Measurements from ENCODE around the gene STARD10. TPM values are rescaled to one million over a fixed set of nuclear protein-coding genes. Genes with fewer than 3 reads are reported as not detected.

The STARD10 gene
- total RNA-seq, 1 donor from 2014 or later, result 38.4 TPM

DNA sequence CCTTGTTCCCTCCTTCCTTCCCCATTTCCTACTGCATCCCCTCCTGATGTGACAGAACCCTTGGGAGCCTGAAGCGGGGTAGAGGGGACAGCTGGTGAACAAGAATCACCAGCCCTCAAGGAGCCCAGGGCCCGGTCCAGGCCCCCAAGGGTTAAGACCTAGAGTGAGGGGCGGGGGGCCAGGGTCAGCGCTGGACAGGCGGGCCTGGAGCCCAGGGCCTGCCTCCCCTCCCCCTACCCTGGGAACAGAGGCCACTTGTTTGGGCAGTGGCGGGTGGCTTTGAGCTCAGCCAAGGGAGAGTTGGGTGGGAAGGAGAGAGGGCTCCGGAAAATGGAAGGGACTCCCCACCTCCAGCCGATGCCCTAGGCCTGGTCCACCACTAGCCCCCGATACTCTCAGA lies 43.8 kb downstream of the STARD10 start:
- peaks cover 22% of the 10 kb centered on the region for H3K79me2 ChIP-seq (ENCODE audit: insufficient read depth, low read length)
- H4K20me1 ChIP-seq (ENCODE audit: insufficient read depth, low read length), result peaks cover 39% of the 10 kb centered on the region
- no peaks in the 10 kb centered on the region for H3K9me3 ChIP-seq (ENCODE audit: insufficient read depth, low read depth, low read length)
- no peak overlapping the region for H3K9ac ChIP-seq (ENCODE audit: low read length)
- no peaks in the 10 kb centered on the region for H3K27me3 ChIP-seq (ENCODE audit: insufficient read depth, low read length)
- H3K27ac ChIP-seq (ENCODE audit: low read depth, low read length), result no peak overlapping the region
- H2AFZ ChIP-seq (ENCODE audit: low read depth, low read length), result no peak overlapping the region
- H3K36me3 ChIP-seq (ENCODE audit: insufficient read depth, low read length), result no peaks in the 10 kb centered on the region
- FAIRE-seq, result no peak
- no peak overlapping the region for H3K4me2 ChIP-seq (ENCODE audit: low read length)
- Mint-ChIP-seq H3K27ac (ENCODE audit: unreplicated experiment) (no peak overlapping the region), H3K4me3 (ENCODE audit: unreplicated experiment) (no peak overlapping the region), H3K27me3 (ENCODE audit: low read depth, unreplicated experiment) (no peaks in the 10 kb centered on the region), H3K9me3 (ENCODE audit: unreplicated experiment) (no peaks in the 10 kb centered on the region), H3K4me1 (ENCODE audit: low read depth, unreplicated experiment) (peaks cover 10% of the 10 kb centered on the region), H3K36me3 (ENCODE audit: low read depth, unreplicated experiment) (peaks cover 14% of the 10 kb centered on the region)
- DNase-seq (ENCODE audit: low read depth), result no peak
- peaks cover 19% of the 10 kb centered on the region for H3K4me1 ChIP-seq (ENCODE audit: insufficient read depth, low read length)
- no peak for TF ChIP-seq EZH2 (IDR thresholded peaks at IDR 0.05; ENCODE audit: insufficient read depth, low read length)
- TF ChIP-seq, protein P1, sequence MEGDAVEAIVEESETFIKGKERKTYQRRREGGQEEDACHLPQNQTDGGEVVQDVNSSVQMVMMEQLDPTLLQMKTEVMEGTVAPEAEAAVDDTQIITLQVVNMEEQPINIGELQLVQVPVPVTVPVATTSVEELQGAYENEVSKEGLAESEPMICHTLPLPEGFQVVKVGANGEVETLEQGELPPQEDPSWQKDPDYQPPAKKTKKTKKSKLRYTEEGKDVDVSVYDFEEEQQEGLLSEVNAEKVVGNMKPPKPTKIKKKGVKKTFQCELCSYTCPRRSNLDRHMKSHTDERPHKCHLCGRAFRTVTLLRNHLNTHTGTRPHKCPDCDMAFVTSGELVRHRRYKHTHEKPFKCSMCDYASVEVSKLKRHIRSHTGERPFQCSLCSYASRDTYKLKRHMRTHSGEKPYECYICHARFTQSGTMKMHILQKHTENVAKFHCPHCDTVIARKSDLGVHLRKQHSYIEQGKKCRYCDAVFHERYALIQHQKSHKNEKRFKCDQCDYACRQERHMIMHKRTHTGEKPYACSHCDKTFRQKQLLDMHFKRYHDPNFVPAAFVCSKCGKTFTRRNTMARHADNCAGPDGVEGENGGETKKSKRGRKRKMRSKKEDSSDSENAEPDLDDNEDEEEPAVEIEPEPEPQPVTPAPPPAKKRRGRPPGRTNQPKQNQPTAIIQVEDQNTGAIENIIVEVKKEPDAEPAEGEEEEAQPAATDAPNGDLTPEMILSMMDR (IDR thresholded peaks at IDR 0.05; ENCODE audit: insufficient read depth, low read depth, low read length), result no peak
- H3K4me3 ChIP-seq (ENCODE audit: insufficient read depth, low read depth, low read length), result no peak overlapping the region

DNA sequence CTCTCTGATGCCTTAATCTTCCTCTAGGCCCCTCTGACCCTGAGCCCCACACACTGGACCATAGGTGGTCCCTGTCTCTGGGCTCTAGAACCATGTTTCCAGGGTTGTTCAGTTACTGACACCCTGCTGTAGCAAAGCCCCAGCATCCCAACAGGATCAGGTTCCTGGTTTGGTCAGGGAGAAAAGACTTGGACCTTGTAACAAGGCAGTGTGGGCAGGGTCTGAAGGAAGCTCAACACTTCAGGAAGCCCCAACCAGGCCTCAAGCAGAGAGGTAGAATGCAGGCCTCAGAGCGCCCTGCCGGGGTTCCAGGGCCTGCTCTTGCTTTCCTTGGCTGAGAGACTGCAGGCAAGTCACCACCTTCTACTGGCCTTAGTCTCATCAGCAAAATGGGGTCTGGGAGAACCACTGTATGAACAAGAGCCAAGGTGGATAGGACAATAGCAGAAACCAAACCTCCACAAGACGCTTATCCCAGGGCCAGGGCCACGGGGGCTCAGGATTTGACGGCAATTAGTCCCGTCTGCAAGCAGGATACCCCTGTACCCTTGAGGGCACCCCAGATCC lies 46.5 kb downstream of the STARD10 start:
- no peak for DNase-seq (ENCODE audit: low read depth)
- no peak overlapping the region for H3K4me3 Mint-ChIP-seq (ENCODE audit: unreplicated experiment)
- Histone ChIP-seq H2AFZ (ENCODE audit: low read depth, low read length) (no peak overlapping the region), H3K36me3 (ENCODE audit: insufficient read depth, low read length) (no peaks in the 10 kb centered on the region), H3K27me3 (ENCODE audit: insufficient read depth, low read length) (no peaks in the 10 kb centered on the region), H4K20me1 (ENCODE audit: insufficient read depth, low read length) (peaks cover 61% of the 10 kb centered on the region), H3K4me1 (ENCODE audit: insufficient read depth, low read length) (peaks cover 11% of the 10 kb centered on the region), H3K9me3 (ENCODE audit: insufficient read depth, low read depth, low read length) (no peaks in the 10 kb centered on the region), H3K79me2 (ENCODE audit: insufficient read depth, low read length) (peaks cover 29% of the 10 kb centered on the region), H3K27ac (ENCODE audit: low read depth, low read length) (no peak overlapping the region), H3K4me2 (ENCODE audit: low read length) (no peak overlapping the region), H3K9ac (ENCODE audit: low read length) (no peak overlapping the region), H3K4me3 (ENCODE audit: insufficient read depth, low read depth, low read length) (no peak overlapping the region)
- no peaks in the 10 kb centered on the region for H3K9me3 Mint-ChIP-seq (ENCODE audit: unreplicated experiment)
- no peak for FAIRE-seq
- H3K27ac Mint-ChIP-seq (ENCODE audit: unreplicated experiment), result no peak overlapping the region
- peaks cover 16% of the 10 kb centered on the region for H3K4me1 Mint-ChIP-seq (ENCODE audit: low read depth, unreplicated experiment)
- TF ChIP-seq EZH2 (IDR thresholded peaks at IDR 0.05; ENCODE audit: insufficient read depth, low read length), result no peak
- TF ChIP-seq, protein P1 (IDR thresholded peaks at IDR 0.05; ENCODE audit: insufficient read depth, low read depth, low read length), result no peak
- H3K36me3 Mint-ChIP-seq (ENCODE audit: low read depth, unreplicated experiment), result peaks cover 14% of the 10 kb centered on the region
- peaks cover 3% of the 10 kb centered on the region for H3K27me3 Mint-ChIP-seq (ENCODE audit: low read depth, unreplicated experiment)

DNA sequence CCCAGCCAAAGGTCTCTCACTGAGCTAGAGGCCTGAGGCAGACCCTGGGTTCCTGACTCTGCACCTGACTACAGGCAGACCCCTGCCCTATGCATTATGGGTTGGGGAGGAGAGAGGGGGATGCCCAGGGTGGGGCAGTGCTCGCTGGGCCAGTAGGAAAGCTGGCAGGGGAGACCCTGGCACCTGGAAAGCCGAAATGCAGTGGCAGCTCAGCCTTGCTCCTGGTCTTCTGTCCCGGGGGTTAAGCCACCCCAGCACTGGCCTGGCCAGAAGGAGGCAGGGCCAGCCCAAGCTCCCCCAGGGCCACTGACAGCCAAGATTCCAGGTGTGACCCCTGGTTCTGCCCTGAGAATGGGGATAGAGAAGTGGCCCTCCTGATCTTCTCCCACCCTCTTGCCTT lies 47.0 kb downstream of the STARD10 start:
- no peak overlapping the region for H3K4me3 ChIP-seq (ENCODE audit: insufficient read depth, low read depth, low read length)
- H3K9me3 ChIP-seq (ENCODE audit: insufficient read depth, low read depth, low read length), result no peaks in the 10 kb centered on the region
- no peak overlapping the region for H3K27ac ChIP-seq (ENCODE audit: low read depth, low read length)
- no peak overlapping the region for H3K4me2 ChIP-seq (ENCODE audit: low read length)
- H3K27me3 ChIP-seq (ENCODE audit: insufficient read depth, low read length), result no peaks in the 10 kb centered on the region
- peaks cover 3% of the 10 kb centered on the region for H3K27me3 Mint-ChIP-seq (ENCODE audit: low read depth, unreplicated experiment)
- TF ChIP-seq, protein P1 (IDR thresholded peaks at IDR 0.05; ENCODE audit: insufficient read depth, low read depth, low read length), result no peak
- no peak for TF ChIP-seq EZH2 (IDR thresholded peaks at IDR 0.05; ENCODE audit: insufficient read depth, low read length)
- DNase-seq (ENCODE audit: low read depth), result no peak
- H3K9ac ChIP-seq (ENCODE audit: low read length), result no peak overlapping the region
- H3K79me2 ChIP-seq (ENCODE audit: insufficient read depth, low read length), result peaks cover 32% of the 10 kb centered on the region
- no peak overlapping the region for H3K4me3 Mint-ChIP-seq (ENCODE audit: unreplicated experiment)
- H2AFZ ChIP-seq (ENCODE audit: low read depth, low read length), result no peak overlapping the region
- H3K27ac Mint-ChIP-seq (ENCODE audit: unreplicated experiment), result no peak overlapping the region
- peaks cover 66% of the 10 kb centered on the region for H4K20me1 ChIP-seq (ENCODE audit: insufficient read depth, low read length)
- H3K36me3 ChIP-seq (ENCODE audit: insufficient read depth, low read length), result no peaks in the 10 kb centered on the region
- no peak for FAIRE-seq
- peaks cover 10% of the 10 kb centered on the region for H3K4me1 ChIP-seq (ENCODE audit: insufficient read depth, low read length)
- no peaks in the 10 kb centered on the region for H3K9me3 Mint-ChIP-seq (ENCODE audit: unreplicated experiment)
- peaks cover 14% of the 10 kb centered on the region for H3K36me3 Mint-ChIP-seq (ENCODE audit: low read depth, unreplicated experiment)
- peaks cover 22% of the 10 kb centered on the region for H3K4me1 Mint-ChIP-seq (ENCODE audit: low read depth, unreplicated experiment)

Measured in astrocyte (in vitro differentiated cells and primary cell).